Fibroblast of skin of left quadriceps (primary cell): ENCODE measurements around the gene C10orf105.

Experiments used
- DNase-seq, 2 experiments: peaks; one replicate each; pipeline ENCODE4 v3.0.0-alpha.2; 2013; ENCODE audit warnings: low read depth in 2 of 2

C10orf105 gene

GRCh38 chr10:71716426-71716825, 3.2 kb downstream of the C10orf105 start:
- DNase-seq = no peak

GRCh38 chr10:71715860-71716259, 3.7 kb downstream of the C10orf105 start:
- no peak for DNase-seq

DNA sequence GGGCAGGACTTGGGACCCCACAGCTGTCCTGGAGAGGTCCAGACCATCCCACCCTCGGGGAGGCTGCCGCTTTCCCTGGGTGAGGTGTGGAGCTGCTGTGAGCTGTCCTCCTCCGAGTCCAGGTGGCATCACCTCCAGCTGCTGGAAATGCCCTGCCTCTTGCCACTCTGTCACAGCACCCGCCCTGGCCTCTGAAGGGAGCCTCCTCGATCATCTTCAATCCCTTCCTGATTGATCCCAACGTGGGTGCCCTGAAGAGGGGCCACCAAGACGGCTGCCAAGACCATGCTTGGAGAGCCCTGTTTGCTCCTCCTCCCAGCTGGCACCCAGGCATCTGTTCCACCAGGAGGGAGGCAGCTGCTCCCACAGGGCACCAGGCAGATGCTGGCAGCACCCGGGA, 4.6 kb downstream of the C10orf105 start:
- DNase-seq = no peak

GRCh38 chr10:71714592-71714991, 5.0 kb downstream of the C10orf105 start:
- DNase-seq = no peak

- no peak for DNase-seq
These were observed 5.6 kb downstream of the C10orf105 start for GRCh38 chr10:71714031-71714410.

- peak; percentile 15 to 18 for DNase-seq
These were observed 6.2 kb downstream of the C10orf105 start for GRCh38 chr10:71713135-71714030.

- DNase-seq = no peak
These were observed 6.9 kb downstream of the C10orf105 start for GRCh38 chr10:71712572-71713134.

GRCh38 chr10:71712170-71712569, 7.4 kb downstream of the C10orf105 start:
- DNase-seq = no peak

GRCh38 chr10:71711052-71711623, 8.4 kb downstream of the C10orf105 start:
- no peak for DNase-seq

GRCh38 chr10:71710519-71710918, 9.1 kb downstream of the C10orf105 start:
- no peak for DNase-seq

GRCh38 chr10:71708897-71709882, 10.4 kb downstream of the C10orf105 start:
- no peak for DNase-seq

- DNase-seq = no peak
These were observed 11.3 kb downstream of the C10orf105 start for GRCh38 chr10:71708301-71708703.

GRCh38 chr10:71707240-71707789, 12.3 kb downstream of the C10orf105 start:
- no peak for DNase-seq

DNA sequence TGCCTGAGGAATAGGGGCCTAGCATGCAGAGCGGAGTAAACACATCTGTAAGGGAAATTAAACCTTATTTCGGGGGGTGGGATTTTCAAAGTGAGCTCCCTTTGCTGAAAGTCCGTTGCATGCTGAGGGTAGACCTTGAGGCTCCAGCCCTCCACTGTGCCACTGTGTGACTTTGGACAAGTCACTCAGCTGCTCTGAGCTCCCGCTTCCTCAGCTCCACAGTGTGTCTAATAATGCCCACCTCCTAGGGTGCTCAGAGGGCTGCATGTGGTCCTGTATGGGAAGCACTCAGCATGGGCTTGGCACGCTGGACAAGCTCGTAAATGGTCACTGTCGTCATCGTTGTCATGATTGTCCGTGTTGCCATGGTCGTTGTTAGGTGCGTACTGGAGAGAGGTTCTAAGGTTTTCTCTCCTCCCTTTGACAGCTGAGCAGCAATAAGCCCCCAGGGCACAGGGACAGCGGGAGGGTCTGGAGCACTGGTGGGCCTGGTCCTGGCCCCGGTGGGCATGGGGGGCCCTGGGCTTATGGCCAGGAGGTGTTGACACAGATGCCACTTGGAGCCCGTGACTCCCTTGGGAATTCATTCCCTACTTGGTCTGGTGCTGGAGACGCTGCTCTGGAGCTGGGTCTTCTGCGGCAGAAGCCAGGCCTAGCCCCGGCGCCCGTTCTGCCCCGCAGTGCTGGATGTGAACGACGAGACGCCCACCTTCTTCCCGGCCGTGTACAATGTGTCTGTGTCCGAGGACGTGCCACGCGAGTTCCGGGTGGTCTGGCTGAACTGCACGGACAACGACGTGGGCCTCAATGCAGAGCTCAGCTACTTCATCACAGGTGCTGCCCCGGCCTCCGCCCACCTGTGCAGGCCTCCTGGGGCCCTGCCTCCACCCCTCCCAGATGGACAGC, 13.1 kb downstream of the C10orf105 start:
- DNase-seq = no peak

DNA sequence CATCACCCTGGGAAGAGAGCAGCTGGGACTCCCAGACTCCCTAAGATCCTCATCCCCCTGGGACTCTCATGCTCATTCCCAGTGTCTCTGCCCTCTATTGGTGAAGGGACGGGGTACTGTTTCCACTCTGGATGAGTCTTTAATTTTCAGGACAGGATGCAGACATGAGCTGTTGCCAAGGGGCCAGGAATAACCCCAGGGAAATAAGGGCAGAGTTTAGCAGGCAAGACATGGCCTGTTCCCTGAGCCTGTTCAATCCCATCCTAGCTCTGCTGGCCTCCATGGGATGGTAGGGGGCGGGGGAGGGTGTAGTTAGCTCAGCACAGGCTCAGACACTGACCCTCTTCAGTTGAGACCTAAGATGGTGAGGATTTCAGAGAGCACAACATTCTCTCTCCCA, 14.0 kb downstream of the C10orf105 start:
- DNase-seq = no peak

- DNase-seq = no peak
These were observed 14.8 kb downstream of the C10orf105 start for GRCh38 chr10:71704816-71705215.

DNA sequence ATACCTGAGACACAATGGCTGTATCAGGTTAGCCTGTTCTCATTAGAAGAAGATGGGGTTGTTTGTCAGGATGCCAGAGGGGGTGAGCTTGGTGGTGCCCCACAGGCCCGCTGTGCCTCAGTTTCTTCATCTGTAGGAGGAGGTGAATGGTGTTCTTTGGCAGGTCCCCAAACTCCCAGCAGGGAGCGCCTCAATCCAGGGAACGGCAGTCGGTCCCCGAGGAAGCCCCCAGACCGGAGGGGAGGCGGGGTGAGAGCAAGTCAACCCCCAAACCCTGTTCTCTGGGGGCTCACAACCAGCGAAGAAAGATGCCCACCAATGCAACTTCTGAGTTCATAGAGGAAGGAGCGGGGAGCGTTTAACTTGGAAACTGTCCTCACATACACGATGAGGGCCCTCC, 16.0 kb downstream of the C10orf105 start:
- DNase-seq = no peak

- DNase-seq = no peak
These were observed 18.0 kb downstream of the C10orf105 start for GRCh38 chr10:71701496-71702132.

GRCh38 chr10:71700731-71701368, 18.7 kb downstream of the C10orf105 start:
- no peak for DNase-seq
